ENCODE data around the gene TMCC2. TPM values are rescaled to one million over a fixed set of nuclear protein-coding genes. Genes with fewer than 3 reads are reported as not detected.
A peak's percentile ranks its signal among the peaks of the same experiment; 100 is the strongest.

Gene TMCC2
- polyA plus RNA-seq, 5 donors = 7.8 to 21.5 (median 12.3) TPM

DNA sequence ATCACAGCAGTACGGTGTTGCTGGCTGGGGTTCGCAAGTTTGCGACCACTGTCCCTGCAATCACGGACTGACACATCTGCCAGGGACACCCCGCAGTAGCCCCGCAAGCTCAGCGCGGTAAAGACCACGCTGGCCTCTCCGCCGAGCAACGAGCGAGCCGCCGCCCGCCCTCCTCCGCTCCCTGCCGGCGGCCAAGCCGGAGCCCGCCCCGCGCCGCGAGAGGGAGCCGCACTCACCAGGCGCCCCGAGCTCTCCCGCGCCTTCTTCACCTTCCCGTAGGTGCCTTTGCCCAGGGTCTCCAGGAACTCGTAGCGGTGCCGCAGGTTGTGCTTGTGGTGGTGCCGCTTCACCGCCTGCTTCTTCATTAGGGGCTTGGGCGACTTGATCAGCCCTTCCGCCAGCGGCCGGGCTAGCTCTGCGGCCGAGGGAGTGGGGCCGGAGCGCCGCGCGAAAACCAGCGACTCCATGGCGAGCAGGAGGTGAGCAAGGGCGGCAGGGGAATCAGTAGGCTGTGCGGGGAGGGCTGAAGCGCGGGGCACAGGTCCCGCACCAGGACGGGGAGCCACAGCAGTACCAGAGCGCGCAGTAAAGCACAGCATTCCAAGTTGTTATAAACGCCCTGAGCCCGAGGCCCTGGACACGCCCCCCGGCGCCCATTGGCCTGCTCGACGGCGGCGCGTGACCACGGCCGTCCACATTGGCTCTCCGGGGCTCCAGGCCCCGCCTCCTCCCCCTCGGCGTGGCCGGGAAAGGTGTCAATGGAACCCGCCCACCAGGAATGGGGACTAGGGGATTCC is 93.6 kb downstream of the TMCC2 start, which contains the start of gene NUAK2:
Gene NUAK2, minus strand, starts transcription at position 584 of the 797 bp plus-strand sequence. Its CDS starts 117 bp downstream, at position 467.
- DNase-seq = peak; percentile 83 to 86

DNA sequence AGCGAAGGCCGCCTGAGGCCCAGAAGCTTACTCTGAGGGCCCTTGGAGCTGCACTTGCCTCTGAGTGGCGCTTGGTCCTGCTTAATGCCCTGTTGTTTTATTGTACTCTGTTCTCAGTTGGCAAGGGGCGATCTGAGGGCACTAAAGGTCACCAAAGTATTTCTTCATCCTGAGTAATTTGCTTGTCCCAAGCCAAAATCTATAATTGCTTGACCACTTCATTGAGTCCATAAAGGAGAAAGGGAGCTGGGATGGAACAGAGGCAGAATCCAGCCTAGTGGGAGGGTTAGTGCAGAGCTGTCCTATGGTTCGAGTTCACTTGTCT is 94.2 kb downstream of the TMCC2 start:
- no peak for DNase-seq

Other genes with a start within 250 kb of the TMCC2 start
- gene CNTN2, start 184.7 kb upstream of the TMCC2 start, polyA plus RNA-seq (ENCODE audit: insufficient read depth in 1 of 5, insufficient read length in 5 of 5, low replicate concordance in 1 of 5) = under 1 TPM; 0.33 to 0.49 (median 0.38) TPM
- 1 to 10 TPM; 3.5 to 5.1 (median 4.1) TPM for gene TMEM81, start 143.5 kb upstream of the TMCC2 start, polyA plus RNA-seq (ENCODE audit: insufficient read depth in 1 of 5, insufficient read length in 5 of 5, low replicate concordance in 1 of 5)
- gene RBBP5, start 106.0 kb upstream of the TMCC2 start, polyA plus RNA-seq (ENCODE audit: insufficient read depth in 1 of 5, insufficient read length in 5 of 5, low replicate concordance in 1 of 5) = 10 to 100 TPM; 15.6 to 21.5 (median 18.8) TPM
- gene DSTYK, start 16.2 kb upstream of the TMCC2 start, polyA plus RNA-seq (ENCODE audit: insufficient read depth in 1 of 5, insufficient read length in 5 of 5, low replicate concordance in 1 of 5) = 10 to 100 TPM; 13.2 to 18.2 (median 16.1) TPM
- 10 to 100 TPM in 1 of 5 donors, 1 to 10 TPM in 4; 6.0 to 10.5 (median 7.9) TPM for gene NUAK2, start 93.8 kb downstream of the TMCC2 start, polyA plus RNA-seq (ENCODE audit: insufficient read depth in 1 of 5, insufficient read length in 5 of 5, low replicate concordance in 1 of 5)
- 1 to 10 TPM in 1 of 5 donors, under 1 TPM in 4; 0.56 to 1.3 (median 0.77) TPM for gene KLHDC8A, start 129.0 kb downstream of the TMCC2 start, polyA plus RNA-seq (ENCODE audit: insufficient read depth in 1 of 5, insufficient read length in 5 of 5, low replicate concordance in 1 of 5)
- gene LEMD1, start 194.1 kb downstream of the TMCC2 start, polyA plus RNA-seq (ENCODE audit: insufficient read depth in 1 of 5, insufficient read length in 5 of 5, low replicate concordance in 1 of 5) = 1 to 10 TPM; 1.8 to 4.5 (median 3.8) TPM
- 1 to 10 TPM; 3.3 to 6.3 (median 4.5) TPM for gene BLACAT1, start 228.1 kb downstream of the TMCC2 start, polyA plus RNA-seq (ENCODE audit: insufficient read depth in 1 of 5, insufficient read length in 5 of 5, low replicate concordance in 1 of 5)

Data from right lung (tissue), 5 donors.